ENCODE results near the gene HK2. TPM values are rescaled to one million over a fixed set of nuclear protein-coding genes. Genes with fewer than 3 reads are reported as not detected.
"Not testable (repeated sequence)": the region's sequence is repeated elsewhere in the genome, so short reads cannot be mapped to it uniquely, and the experiment has no call there.

HK2 gene
- total RNA-seq, 2 experiments from 2014 or later = 32.2 to 45.8 TPM

DNA sequence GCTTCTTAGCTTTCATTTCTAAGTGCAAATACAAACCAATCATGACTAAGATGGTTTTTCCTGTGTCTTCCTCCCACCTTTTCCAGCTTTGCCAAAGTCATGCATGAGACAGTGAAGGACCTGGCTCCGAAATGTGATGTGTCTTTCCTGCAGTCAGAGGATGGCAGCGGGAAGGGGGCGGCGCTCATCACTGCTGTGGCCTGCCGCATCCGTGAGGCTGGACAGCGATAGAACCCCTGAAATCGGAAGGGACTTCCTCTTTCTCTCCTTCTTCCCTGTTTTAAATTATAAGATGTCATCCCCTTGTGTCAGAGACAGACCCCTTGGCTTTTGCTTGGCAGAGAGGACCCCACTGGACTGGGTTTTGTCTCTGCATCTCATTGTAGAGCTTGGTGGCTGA is 56.8 kb downstream of the HK2 start:
- Mint-ChIP-seq H3K27ac (no peak overlapping the region), H3K36me3 (peaks cover 72% of the 10 kb centered on the region)

DNA sequence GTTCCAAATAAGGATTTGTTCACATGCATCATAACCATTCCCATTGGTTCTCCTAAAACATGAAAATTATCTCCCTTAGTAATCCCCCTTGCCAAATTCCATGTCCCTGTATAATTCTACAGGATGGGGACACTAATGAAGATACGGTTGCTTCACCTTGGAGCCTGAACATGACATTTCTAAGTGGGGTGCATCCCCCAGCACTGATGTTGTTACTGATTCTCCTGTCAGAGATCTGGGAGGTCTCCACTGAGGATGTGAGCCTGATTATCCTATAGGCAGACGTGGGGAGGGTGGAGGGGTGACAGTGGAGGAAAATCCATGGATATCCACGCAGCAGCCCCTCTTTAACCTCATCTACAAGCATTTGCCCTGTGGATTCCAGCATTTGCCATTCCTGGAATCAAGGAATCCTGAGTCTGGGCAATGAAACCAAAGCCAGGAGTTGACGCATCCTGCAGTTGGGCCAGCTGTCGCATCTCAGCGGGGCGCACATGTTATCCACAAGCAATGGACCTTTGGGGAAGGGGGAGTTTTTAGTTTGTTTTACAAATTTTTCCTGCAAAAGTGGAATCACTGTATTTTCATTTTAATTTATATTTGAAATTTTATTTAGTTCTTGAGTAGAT is 57.3 kb downstream of the HK2 start:
- no peak overlapping the region for H3K4me3 Mint-ChIP-seq
- no peak overlapping the region for H3K27ac Mint-ChIP-seq
- CTCF ChIA-PET = no interaction called here
- DNase-seq (no peak), ATAC-seq (no peak)
- no peaks in the 10 kb centered on the region for H3K9me3 Mint-ChIP-seq (ENCODE audit: low read depth)
- H3K36me3 Mint-ChIP-seq = peaks cover 75% of the 10 kb centered on the region
- H3K27me3 Mint-ChIP-seq = no peaks in the 10 kb centered on the region
- H3K4me1 Mint-ChIP-seq = no peaks in the 10 kb centered on the region

More for the DNA sequence above, 56.8 kb downstream of the HK2 start:
- no peaks in the 10 kb centered on the region for H3K9me3 Mint-ChIP-seq (ENCODE audit: low read depth)
- H3K4me1 Mint-ChIP-seq = no peaks in the 10 kb centered on the region
- no peak overlapping the region for H3K4me3 Mint-ChIP-seq
- CTCF ChIA-PET = no interaction called here
- ATAC-seq = no peak
- no peaks in the 10 kb centered on the region for H3K27me3 Mint-ChIP-seq
- DNase-seq = no peak

GRCh38 chr2:74891816-74892215 is 57.9 kb downstream of the HK2 start:
- H3K9me3 Mint-ChIP-seq (ENCODE audit: low read depth); CTCF ChIA-PET; H3K27ac Mint-ChIP-seq; H3K27me3 Mint-ChIP-seq; DNase-seq; H3K4me3 Mint-ChIP-seq; ATAC-seq; H3K4me1 Mint-ChIP-seq: not testable (repeated sequence)
- H3K36me3 Mint-ChIP-seq = peaks cover 73% of the 10 kb centered on the region

GRCh38 chr2:74892609-74893008 is 58.7 kb downstream of the HK2 start:
- CTCF ChIA-PET = no interaction called here
- H3K36me3 Mint-ChIP-seq = peaks cover 75% of the 10 kb centered on the region

DNA sequence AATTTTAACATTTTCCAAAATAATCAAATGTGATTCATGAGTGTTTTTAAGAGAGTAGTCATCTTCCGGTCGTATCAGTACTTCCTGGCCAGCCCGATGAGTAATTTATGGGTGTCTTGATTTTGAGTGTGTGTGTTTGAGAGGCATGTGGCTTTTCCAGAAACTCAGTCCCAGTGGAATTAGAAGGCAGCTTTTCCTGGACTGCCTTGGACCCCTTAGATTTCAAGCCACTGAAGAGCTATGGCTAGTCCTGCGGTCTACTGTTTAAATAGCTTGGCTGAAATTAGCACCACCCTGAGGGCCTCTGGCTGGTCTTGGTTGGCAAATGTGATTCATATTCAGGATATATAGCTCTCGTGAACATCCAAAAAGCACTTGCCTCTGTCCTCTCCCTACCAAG is 59.4 kb downstream of the HK2 start:
- Mint-ChIP-seq H3K4me3 (no peak overlapping the region), H3K9me3 (ENCODE audit: low read depth) (no peaks in the 10 kb centered on the region), H3K27ac (no peak overlapping the region), H3K36me3 (peaks cover 74% of the 10 kb centered on the region), H3K4me1 (no peaks in the 10 kb centered on the region), H3K27me3 (no peaks in the 10 kb centered on the region)
- CTCF ChIA-PET = no interaction called here
- ATAC-seq (no peak), DNase-seq (no peak)

More at GRCh38 chr2:74892609-74893008, 58.7 kb downstream of the HK2 start:
- H3K27ac Mint-ChIP-seq = no peak overlapping the region
- no peaks in the 10 kb centered on the region for H3K4me1 Mint-ChIP-seq
- no peaks in the 10 kb centered on the region for H3K27me3 Mint-ChIP-seq
- no peak for ATAC-seq
- H3K9me3 Mint-ChIP-seq (ENCODE audit: low read depth) = no peaks in the 10 kb centered on the region
- H3K4me3 Mint-ChIP-seq = no peak overlapping the region
- no peak for DNase-seq

DNA sequence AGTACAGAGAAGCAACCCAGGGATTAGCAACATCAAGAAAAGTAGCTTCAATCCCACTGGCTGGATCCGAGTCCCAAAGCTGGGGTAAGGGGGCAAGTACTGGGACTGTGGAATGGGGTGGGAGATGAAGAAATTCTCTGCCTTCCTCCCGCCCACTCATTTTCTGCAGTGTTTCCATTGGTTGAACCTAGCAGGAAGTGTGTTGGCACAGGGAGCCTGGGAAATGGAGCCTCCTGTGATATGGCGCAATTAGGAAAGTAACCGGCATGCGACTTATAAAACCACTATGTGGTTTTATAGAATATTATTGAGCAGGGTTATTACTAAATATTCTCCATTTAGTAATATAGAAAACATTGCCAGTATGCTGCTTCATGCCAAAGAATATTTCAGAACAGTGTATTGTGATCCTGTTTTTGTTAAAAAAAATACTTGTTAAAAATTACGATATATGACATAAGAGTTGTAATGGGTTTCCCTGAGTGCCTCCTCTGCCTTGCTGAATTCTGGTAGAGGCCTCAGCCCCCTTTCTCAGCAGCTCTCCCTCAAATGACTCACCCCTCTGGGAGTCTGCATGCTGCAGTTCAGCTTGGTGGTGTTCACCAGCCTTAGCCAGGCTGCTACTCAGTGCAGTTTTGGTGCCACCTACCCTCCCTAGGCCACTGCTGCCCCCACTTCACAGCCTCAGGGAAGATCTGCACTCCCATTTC is 60.5 kb downstream of the HK2 start:
- H3K27ac Mint-ChIP-seq = no peak overlapping the region
- no peak overlapping the region for H3K4me3 Mint-ChIP-seq
- H3K9me3 Mint-ChIP-seq (ENCODE audit: low read depth) = no peaks in the 10 kb centered on the region
- CTCF ChIA-PET = no interaction called here
- ATAC-seq (no peak), DNase-seq (no peak)
- peaks cover 69% of the 10 kb centered on the region for H3K36me3 Mint-ChIP-seq
- no peaks in the 10 kb centered on the region for H3K4me1 Mint-ChIP-seq
- H3K27me3 Mint-ChIP-seq = no peaks in the 10 kb centered on the region

- Mint-ChIP-seq H3K9me3 (ENCODE audit: low read depth) (no peaks in the 10 kb centered on the region), H3K4me1 (no peaks in the 10 kb centered on the region), H3K27ac (no peak overlapping the region), H3K27me3 (no peaks in the 10 kb centered on the region), H3K36me3 (peaks cover 63% of the 10 kb centered on the region), H3K4me3 (no peak overlapping the region)
- DNase-seq = no peak
- CTCF ChIA-PET = no interaction called here
- ATAC-seq = no peak
These were observed 61.1 kb downstream of the HK2 start for GRCh38 chr2:74895001-74895400.

- ATAC-seq (no peak), DNase-seq (no peak)
- H3K9me3 Mint-ChIP-seq (ENCODE audit: low read depth) = no peaks in the 10 kb centered on the region
- H3K4me3 Mint-ChIP-seq = no peak overlapping the region
- H3K4me1 Mint-ChIP-seq = no peaks in the 10 kb centered on the region
- no peak overlapping the region for H3K27ac Mint-ChIP-seq
- peaks cover 52% of the 10 kb centered on the region for H3K36me3 Mint-ChIP-seq
- H3K27me3 Mint-ChIP-seq = no peaks in the 10 kb centered on the region
- CTCF ChIA-PET = no interaction called here
These were observed 62.3 kb downstream of the HK2 start for GRCh38 chr2:74896232-74896631.

DNA sequence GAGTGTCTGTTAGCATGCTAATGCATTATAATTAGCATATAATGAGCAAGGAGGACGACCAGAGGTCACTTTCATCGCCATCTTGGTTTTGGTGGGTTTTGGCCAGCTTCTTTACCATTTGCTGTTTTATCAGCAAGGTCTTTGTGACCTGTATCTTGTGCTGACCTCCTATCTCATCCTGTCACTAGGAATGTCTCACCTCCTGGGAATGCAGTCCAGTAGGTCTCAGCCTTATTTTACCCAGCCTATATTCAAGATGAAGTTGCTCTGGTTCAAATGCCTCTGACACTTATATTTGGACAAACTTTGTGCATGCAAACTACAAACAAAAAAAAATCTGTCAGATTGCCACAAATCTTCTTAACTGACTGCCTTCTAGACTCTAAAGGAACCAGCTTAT is 66.3 kb downstream of the HK2 start:
- ATAC-seq, CTCF ChIA-PET: not testable (repeated sequence)
- peaks cover 23% of the 10 kb centered on the region for H3K36me3 Mint-ChIP-seq

DNA sequence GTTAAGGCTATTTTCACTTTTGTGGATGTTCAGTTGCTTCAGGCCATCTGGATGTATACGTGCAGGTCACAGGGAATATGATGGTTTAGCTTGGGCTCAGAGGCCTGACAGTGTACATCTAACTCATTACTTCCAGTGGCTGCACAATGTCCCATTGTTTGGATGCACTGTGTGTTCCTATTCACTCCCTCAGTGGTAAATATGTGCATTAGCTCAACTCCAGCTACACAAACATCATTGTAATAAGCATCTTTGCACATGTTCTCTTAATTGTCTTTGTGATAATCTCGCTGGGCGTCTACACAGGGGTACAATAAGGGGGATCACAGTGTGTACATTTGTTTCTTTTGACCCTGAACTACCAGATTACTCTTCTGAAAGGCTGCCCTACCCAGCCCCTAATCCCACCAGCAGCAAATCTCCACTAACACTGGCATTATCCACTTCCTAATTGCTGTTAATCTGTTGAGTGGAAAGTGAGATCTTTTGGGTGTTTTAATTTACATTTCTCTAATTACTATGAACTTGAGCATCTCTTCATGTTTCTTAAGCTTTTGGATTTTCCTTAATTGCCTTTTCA is 68.4 kb downstream of the HK2 start:
- ATAC-seq = no peak
- H3K36me3 Mint-ChIP-seq = peaks cover 10% of the 10 kb centered on the region
- no peaks in the 10 kb centered on the region for H3K4me1 Mint-ChIP-seq
- H3K9me3 Mint-ChIP-seq (ENCODE audit: low read depth) = no peaks in the 10 kb centered on the region
- no peak overlapping the region for H3K4me3 Mint-ChIP-seq
- CTCF ChIA-PET = no interaction called here
- H3K27ac Mint-ChIP-seq = no peak overlapping the region
- no peak for DNase-seq
- H3K27me3 Mint-ChIP-seq = peaks cover 8% of the 10 kb centered on the region

More for the DNA sequence above, 66.3 kb downstream of the HK2 start:
- not testable (repeated sequence) for H3K27ac Mint-ChIP-seq; H3K27me3 Mint-ChIP-seq; H3K4me3 Mint-ChIP-seq; H3K9me3 Mint-ChIP-seq (ENCODE audit: low read depth); DNase-seq; H3K4me1 Mint-ChIP-seq

DNA sequence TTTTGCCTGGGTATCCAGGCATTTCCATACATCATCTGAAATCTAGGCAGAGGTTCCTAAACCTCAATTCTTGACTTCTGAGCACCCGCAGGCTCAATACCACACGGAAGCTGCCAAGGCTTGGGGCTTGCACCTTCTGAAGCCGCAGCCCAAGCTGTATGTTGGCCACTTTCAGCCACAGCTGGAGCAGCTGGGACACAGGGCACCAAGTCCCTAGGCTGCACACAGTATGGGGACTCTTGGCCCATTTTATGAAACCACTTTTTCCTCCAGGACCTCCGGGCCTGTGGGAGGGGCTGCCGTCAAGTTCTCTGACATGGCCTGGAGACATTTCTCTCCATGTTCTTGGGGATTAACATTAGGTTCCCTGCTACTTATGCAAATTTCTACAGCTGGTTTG is 72.5 kb downstream of the HK2 start:
- Mint-ChIP-seq H3K9me3 (ENCODE audit: low read depth) (no peaks in the 10 kb centered on the region), H3K36me3 (peaks cover 3% of the 10 kb centered on the region), H3K27me3 (peaks cover 38% of the 10 kb centered on the region), H3K4me1 (peaks cover 3% of the 10 kb centered on the region), H3K27ac (no peak overlapping the region), H3K4me3 (no peak overlapping the region)
- no peak for ATAC-seq
- no peak for DNase-seq
- CTCF ChIA-PET = no interaction called here

DNA sequence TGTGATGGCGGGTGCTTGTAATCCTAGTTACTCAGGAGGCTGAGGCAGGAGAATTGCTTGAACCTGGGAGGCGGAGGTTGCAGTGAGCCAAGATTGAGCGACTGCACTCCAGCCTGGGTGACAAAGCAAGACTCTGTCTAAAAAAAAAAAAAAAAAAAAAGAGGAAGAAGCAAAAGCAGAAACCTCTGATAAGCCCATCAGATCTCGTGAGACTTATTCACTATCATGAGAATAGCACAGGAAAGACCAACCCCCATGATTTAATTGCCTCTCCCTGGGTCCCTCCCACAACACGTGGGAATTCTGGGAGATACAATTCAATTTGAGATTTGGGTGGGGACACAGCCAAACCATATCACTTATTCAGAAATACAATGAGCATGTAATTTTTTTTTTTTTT is 73.6 kb downstream of the HK2 start:
- ATAC-seq; H3K4me1 Mint-ChIP-seq; H3K36me3 Mint-ChIP-seq; CTCF ChIA-PET; DNase-seq; H3K4me3 Mint-ChIP-seq; H3K9me3 Mint-ChIP-seq (ENCODE audit: low read depth); H3K27ac Mint-ChIP-seq: not testable (repeated sequence)
- H3K27me3 Mint-ChIP-seq = peaks cover 49% of the 10 kb centered on the region

DNA sequence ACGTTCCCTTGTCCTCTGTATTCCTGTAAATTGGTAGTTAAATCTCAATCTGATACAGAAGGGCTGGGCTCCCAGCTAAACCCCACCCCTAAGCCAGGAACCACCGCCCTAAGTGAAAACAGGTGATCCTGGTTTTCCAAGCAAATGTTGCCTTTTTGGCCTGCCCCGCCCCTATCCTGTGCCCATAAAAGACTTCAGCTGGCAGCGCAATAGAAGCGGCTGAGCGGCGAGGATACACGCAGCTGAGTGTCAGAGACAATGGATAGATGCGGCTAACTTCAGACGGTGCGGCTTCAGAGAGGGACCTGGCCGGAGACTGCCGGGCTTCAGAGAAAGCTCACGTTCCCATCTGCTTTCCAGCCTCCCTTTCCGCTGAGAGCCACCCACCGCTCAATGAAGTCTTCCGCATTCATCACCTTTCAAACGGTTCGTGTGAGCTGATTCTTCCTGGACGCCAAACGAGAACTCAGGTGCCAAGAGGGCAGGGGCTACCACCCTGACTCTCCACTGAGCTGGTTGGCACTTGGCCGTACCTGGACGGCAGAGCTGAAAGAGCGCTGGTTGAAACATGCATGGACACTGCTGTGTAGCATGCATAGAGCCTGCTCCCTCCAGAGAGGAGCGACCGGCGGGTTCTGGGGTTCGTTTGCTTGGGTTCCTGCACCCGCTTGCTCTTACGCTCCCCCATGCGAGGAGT is 75.0 kb downstream of the HK2 start:
- Mint-ChIP-seq H3K9me3 (ENCODE audit: low read depth) (no peaks in the 10 kb centered on the region), H3K27ac (no peak overlapping the region), H3K27me3 (peaks cover 61% of the 10 kb centered on the region), H3K36me3 (peaks cover 3% of the 10 kb centered on the region), H3K4me3 (no peak overlapping the region), H3K4me1 (peaks cover 3% of the 10 kb centered on the region)
- DNase-seq (no peak), ATAC-seq (no peak)
- CTCF ChIA-PET = no interaction called here

- H3K27ac Mint-ChIP-seq = no peak overlapping the region
- peaks cover 1% of the 10 kb centered on the region for H3K36me3 Mint-ChIP-seq
- peaks cover 11% of the 10 kb centered on the region for H3K4me1 Mint-ChIP-seq
- H3K9me3 Mint-ChIP-seq (ENCODE audit: low read depth) = no peaks in the 10 kb centered on the region
- CTCF ChIA-PET = no interaction called here
- DNase-seq = no peak
- peaks cover 72% of the 10 kb centered on the region for H3K27me3 Mint-ChIP-seq
- no peak for ATAC-seq
- H3K4me3 Mint-ChIP-seq = no peak overlapping the region
These were observed 76.3 kb downstream of the HK2 start for GRCh38 chr2:74910245-74910644.
